HepG2 (cell line): ENCODE measurements around the gene MNAT1. TPM values are rescaled to one million over a fixed set of nuclear protein-coding genes. Genes with fewer than 3 reads are reported as not detected.

Source experiments
- ATF7-NPFF ChIP-seq: sonication (generic); formaldehyde crosslinking; IDR thresholded peaks from 2 replicates; pipeline ENCODE4 v1.8.1; 2023; ENCODE audit warnings: mild to moderate bottlenecking, low read depth, missing genetic modification reagents, moderate library complexity
- GABPB1 ChIP-seq: IDR thresholded peaks from 2 replicates; pipeline ENCODE4 v1.6.1; 2016; ENCODE audit warnings: mild to moderate bottlenecking, missing genetic modification reagents, moderate library complexity, missing compliant biosample characterization
- HBP1 ChIP-seq: IDR thresholded peaks from 2 replicates; pipeline ENCODE4 v1.6.1; 2016; ENCODE audit warnings: low read depth, control low read depth
- HNF1A ChIP-seq, 2 experiments: sonication (generic) in 1 of 2; formaldehyde crosslinking in 1 of 2; IDR thresholded peaks; 2 replicates each; pipeline versions ENCODE4 v1.4.0 to v1.6.1; 2016 to 2020; ENCODE audit warnings: borderline replicate concordance in 1 of 2, low read depth in 1 of 2, mild to moderate bottlenecking in 1 of 2, missing genetic modification reagents in 1 of 2
- MAX ChIP-seq: IDR thresholded peaks from 2 replicates; pipeline ENCODE4 v1.6.1; 2012; ENCODE audit warnings: inconsistent platforms
- POLR2G ChIP-seq: fragments of 200-400 bp; formaldehyde crosslinking; IDR thresholded peaks from 2 replicates; pipeline ENCODE4 v1.6.1; 2018; ENCODE audit warnings: mild to moderate bottlenecking, low read depth, low read length, moderate library complexity
- RAD51 ChIP-seq: fragments of 450-650 bp; IDR thresholded peaks from 2 replicates; pipeline ENCODE4 v1.6.1; 2016; ENCODE audit warnings: borderline replicate concordance
- SP1 ChIP-seq, 2 experiments: fragments of 450-650 bp in 1 of 2; sonication (generic) in 1 of 2; formaldehyde crosslinking in 1 of 2; IDR thresholded peaks; 2 replicates each; pipeline versions ENCODE4 v1.4.0 to v1.6.1; 2016 to 2020; ENCODE audit warnings: missing genetic modification reagents in 1 of 2
- STAG1 ChIP-seq: sonication (generic); formaldehyde crosslinking; IDR thresholded peaks from 2 replicates; pipeline ENCODE4 v1.4.0; 2020; ENCODE audit warnings: missing genetic modification reagents
- UBTF ChIP-seq: sonication (generic); formaldehyde crosslinking; IDR thresholded peaks from 2 replicates; pipeline ENCODE4 v1.4.0; 2020; ENCODE audit warnings: mild to moderate bottlenecking, missing genetic modification reagents
- ZNF281 ChIP-seq: sonication (generic); formaldehyde crosslinking; IDR thresholded peaks from 2 replicates; pipeline ENCODE4 v1.4.0; 2020; ENCODE audit warnings: missing genetic modification reagents, borderline replicate concordance
- ZNF569 ChIP-seq: sonication (generic); formaldehyde crosslinking; IDR thresholded peaks from 2 replicates; pipeline ENCODE4 v1.5.0; 2020; ENCODE audit warnings: mild to moderate bottlenecking, missing genetic modification reagents, moderate library complexity, borderline replicate concordance
- ZNF629 ChIP-seq: sonication (generic); formaldehyde crosslinking; conservative IDR thresholded peaks from 2 replicates; pipeline ENCODE4 v1.5.0; 2020; ENCODE audit warnings: missing genetic modification reagents
- ZNF749 ChIP-seq: sonication (generic); formaldehyde crosslinking; IDR thresholded peaks from 2 replicates; pipeline ENCODE4 v1.8.0; 2022; ENCODE audit warnings: mild to moderate bottlenecking, missing genetic modification reagents, moderate library complexity, borderline replicate concordance
- polyA plus RNA-seq, 8 experiments: library from polyadenylated mRNA; depleted of rRNA in 3 of 8; stranded (reverse) in 7 of 8; unstranded in 1 of 8; fragments of >200 nt; fragmentation: Illumina TruSeq in 4 of 8; extraction: Trizol in 4 of 8; gene quantifications; 2 replicates each; pipeline versions ENCODE4 v1.2.1 to v1.2.3, GENCODE V29; 2011 to 2016; ENCODE audit warnings: low read depth in 4 of 8, missing spikeins in 1 of 8, mixed read lengths in 1 of 8; ENCODE audit not compliant: insufficient read depth in 1 of 8
- total RNA-seq, 5 experiments: library from RNA; depleted of rRNA; stranded (reverse); fragments of >200 nt; fragmentation: Illumina TruSeq; extraction: Trizol; gene quantifications; 2 replicates each; pipeline ENCODE4 v1.2.3, GENCODE V29; 2016; ENCODE audit warnings: low read depth in 1 of 5

Gene MNAT1
- total and polyA plus RNA-seq, 2 of the 13 experiments (the other 11 are each of a cell fraction or from before 2014, with no cell fraction given), result 49.2 to 94.8 TPM

GRCh38 chr14:60722357-60723115 is 12.0 kb upstream of the MNAT1 start (continued):
- TF ChIP-seq ZNF629 (CRISPR knock-in tag), result 0 out of 2 replicates have a peak, but pooled peaks have one; percentile 8
- peak; percentile 48; the same call in 1 of the 2 replicates for TF ChIP-seq ZNF749 (CRISPR knock-in tag)
- peak; percentile 90 for TF ChIP-seq MAX
- peak; percentile 32 for TF ChIP-seq STAG1 (CRISPR knock-in tag)
- peak; percentile 56; the same call in 1 of the 2 replicates for TF ChIP-seq ATF7-NPFF (CRISPR knock-in tag)
- TF ChIP-seq HNF1A (IDR thresholded peaks at IDR 0.05; ENCODE audit: low read depth), result peak; percentile 96
- TF ChIP-seq HNF1A (CRISPR knock-in tag; IDR thresholded peaks at IDR 0.05; ENCODE audit: borderline replicate concordance), result peak; percentile 99
- peak; percentile 24; the same call in 1 of the 2 replicates for TF ChIP-seq HBP1 (CRISPR knock-in tag)
- TF ChIP-seq ZNF569 (CRISPR knock-in tag), result 0 out of 2 replicates have a peak, but pooled peaks have one; percentile 64
- TF ChIP-seq ZNF281 (CRISPR knock-in tag), result peak; percentile 38; the same call in 1 of the 2 replicates
- peak; percentile 65; the same call in 1 of the 2 replicates for TF ChIP-seq GABPB1 (CRISPR knock-in tag)
- peak; percentile 63; the same call in 1 of the 2 replicates for TF ChIP-seq UBTF (CRISPR knock-in tag)
- TF ChIP-seq RAD51, result no peak
- no peak for TF ChIP-seq SP1 (IDR thresholded peaks at IDR 0.05)
- no peak for TF ChIP-seq SP1 (CRISPR knock-in tag; IDR thresholded peaks at IDR 0.05)
- peak; percentile 69 for TF ChIP-seq POLR2G
